Vagina (tissue), 2 donors: ENCODE results near the gene APC.

Experiments
- POLR2AphosphoS5 ChIP-seq, 2 donors: sonication (generic); formaldehyde crosslinking; IDR thresholded peaks; one replicate each; pipeline ENCODE4 v1.9.0; 2017; ENCODE audit warnings: antibody characterized with exemption in 2 of 2, mild to moderate bottlenecking in 2 of 2, low read depth in 1 of 2; ENCODE audit not compliant: insufficient read depth in 1 of 2
- TF ChIP-seq, protein P1 (sequence below), 3 experiments: fragments of 450-650 bp in 2 of 3; fragments of 200-600 bp in 1 of 3; sonication (generic) in 1 of 3; IDR thresholded peaks; one replicate each; pipeline ENCODE4 v1.5.1; 2017 to 2019; ENCODE audit warnings: antibody characterized with exemption in 3 of 3, mild to moderate bottlenecking in 2 of 3, moderate library complexity in 2 of 3

DNA sequence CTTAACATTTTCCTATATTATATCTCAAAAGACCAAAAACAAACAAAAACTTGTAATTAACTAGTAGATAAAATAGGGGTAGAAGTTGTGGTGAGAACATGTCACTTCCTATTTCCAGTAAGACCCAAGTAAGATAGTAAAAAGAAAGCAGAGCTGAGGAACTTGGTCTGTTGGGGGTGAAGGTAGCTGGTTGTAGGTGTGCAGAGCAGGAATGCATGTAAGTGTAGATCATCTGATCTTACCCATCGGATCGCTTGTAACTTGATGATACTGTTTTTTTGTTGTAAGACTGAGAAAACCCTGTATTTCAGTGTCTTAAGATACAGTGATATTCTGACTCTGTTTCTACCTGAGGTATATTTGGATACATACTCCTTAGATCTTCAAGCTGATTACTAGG lies 129.1 kb downstream of the APC start:
- no peak for TF ChIP-seq POLR2AphosphoS5 (IDR thresholded peaks at IDR 0.05; ENCODE audit: insufficient read depth in 1 of 2, low read depth in 1 of 2)
- TF ChIP-seq, protein P1, sequence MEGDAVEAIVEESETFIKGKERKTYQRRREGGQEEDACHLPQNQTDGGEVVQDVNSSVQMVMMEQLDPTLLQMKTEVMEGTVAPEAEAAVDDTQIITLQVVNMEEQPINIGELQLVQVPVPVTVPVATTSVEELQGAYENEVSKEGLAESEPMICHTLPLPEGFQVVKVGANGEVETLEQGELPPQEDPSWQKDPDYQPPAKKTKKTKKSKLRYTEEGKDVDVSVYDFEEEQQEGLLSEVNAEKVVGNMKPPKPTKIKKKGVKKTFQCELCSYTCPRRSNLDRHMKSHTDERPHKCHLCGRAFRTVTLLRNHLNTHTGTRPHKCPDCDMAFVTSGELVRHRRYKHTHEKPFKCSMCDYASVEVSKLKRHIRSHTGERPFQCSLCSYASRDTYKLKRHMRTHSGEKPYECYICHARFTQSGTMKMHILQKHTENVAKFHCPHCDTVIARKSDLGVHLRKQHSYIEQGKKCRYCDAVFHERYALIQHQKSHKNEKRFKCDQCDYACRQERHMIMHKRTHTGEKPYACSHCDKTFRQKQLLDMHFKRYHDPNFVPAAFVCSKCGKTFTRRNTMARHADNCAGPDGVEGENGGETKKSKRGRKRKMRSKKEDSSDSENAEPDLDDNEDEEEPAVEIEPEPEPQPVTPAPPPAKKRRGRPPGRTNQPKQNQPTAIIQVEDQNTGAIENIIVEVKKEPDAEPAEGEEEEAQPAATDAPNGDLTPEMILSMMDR (IDR thresholded peaks at IDR 0.05), result no peak
